ENCODE data around the gene RUNX2. TPM values are rescaled to one million over a fixed set of nuclear protein-coding genes. Genes with fewer than 3 reads are reported as not detected.

Gene RUNX2
- total and polyA plus RNA-seq, 8 donors, result 0.80 to 18.7 (median 2.7) TPM; not detected in 1

DNA sequence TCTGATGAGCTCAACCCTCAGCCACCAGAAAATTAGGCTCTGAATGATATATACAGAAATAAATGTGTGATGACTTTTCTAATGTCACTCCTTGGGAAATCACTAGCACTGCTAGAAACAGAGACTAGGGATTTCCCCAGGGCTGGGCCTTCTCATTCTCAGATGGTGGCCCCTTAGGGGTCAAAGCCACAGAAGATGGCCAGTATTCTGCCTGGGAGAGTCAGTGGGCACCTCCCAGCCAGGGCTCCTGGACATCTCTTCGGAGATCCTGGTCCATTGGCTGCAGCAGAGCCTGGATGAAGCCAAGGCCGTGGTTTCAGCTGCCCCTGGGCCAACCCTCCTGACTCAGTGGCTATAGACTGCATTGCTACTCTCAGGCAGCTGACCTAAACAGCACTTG lies 326.5 kb downstream of the RUNX2 start:
- DNase-seq, result no peak
- TF ChIP-seq EP300 (IDR thresholded peaks at IDR 0.05), result no peak
- TF ChIP-seq, protein P1, sequence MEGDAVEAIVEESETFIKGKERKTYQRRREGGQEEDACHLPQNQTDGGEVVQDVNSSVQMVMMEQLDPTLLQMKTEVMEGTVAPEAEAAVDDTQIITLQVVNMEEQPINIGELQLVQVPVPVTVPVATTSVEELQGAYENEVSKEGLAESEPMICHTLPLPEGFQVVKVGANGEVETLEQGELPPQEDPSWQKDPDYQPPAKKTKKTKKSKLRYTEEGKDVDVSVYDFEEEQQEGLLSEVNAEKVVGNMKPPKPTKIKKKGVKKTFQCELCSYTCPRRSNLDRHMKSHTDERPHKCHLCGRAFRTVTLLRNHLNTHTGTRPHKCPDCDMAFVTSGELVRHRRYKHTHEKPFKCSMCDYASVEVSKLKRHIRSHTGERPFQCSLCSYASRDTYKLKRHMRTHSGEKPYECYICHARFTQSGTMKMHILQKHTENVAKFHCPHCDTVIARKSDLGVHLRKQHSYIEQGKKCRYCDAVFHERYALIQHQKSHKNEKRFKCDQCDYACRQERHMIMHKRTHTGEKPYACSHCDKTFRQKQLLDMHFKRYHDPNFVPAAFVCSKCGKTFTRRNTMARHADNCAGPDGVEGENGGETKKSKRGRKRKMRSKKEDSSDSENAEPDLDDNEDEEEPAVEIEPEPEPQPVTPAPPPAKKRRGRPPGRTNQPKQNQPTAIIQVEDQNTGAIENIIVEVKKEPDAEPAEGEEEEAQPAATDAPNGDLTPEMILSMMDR (IDR thresholded peaks at IDR 0.05), result no peak
- TF ChIP-seq POLR2AphosphoS5 (IDR thresholded peaks at IDR 0.05), result no peak
- TF ChIP-seq POLR2A (IDR thresholded peaks at IDR 0.05), result no peak
- 77 to 94% (median 89%) methylated on average over 2 of the region's 2 CpGs for WGBS, 5 donors
- Histone ChIP-seq H3K4me1 (no peaks in the 10 kb centered on the region), H3K27me3 (no peaks in the 10 kb centered on the region), H3K27ac (no peak overlapping the region), H3K36me3 (no peaks in the 10 kb centered on the region), H3K4me3 (no peak overlapping the region), H3K9me3 (no peaks in the 10 kb centered on the region)
- intact Hi-C loops (cut with DNase I; ENCODE audit: low total_unique reads), result no loop called here

DNA sequence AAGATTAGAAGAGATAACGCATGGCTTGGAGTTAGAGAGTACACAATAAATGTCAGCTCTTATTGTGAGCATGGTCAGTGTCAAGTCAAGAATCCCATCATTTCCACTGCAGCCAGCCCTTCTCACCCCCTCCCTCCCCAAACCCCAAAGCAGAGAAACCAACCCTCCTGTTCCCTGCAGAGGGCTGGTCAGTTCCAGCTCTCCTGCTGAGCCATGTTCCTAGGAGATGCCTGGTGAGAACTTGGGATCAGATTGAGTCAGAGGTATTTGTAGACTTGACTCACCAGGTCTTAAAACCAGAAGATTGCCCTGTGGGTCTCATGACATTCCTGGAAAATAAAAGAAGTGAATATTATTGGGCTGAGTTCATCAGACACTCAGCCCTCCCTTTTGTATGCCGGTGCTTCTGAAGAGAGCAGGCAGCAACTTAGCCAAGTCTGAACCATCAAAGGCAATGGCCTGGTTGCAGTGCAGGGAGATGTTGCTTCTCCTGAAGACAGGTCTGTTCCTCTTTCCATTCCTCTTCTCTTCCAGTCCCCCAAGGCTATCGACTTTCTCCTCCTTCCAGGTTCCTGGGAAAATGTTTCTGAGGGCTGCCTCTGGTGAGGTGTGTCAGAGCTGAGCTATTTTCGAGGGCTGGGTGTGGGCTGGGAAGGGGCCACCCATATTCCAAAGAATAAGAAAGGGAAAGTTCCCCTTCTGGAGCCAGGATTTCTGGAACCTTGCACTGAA lies 327.8 kb downstream of the RUNX2 start:
- no peak overlapping the region for H3K4me3 ChIP-seq
- no peak overlapping the region for H3K27ac ChIP-seq
- DNase-seq, result no peak
- intact Hi-C loops (cut with DNase I; ENCODE audit: low total_unique reads), result no loop called here
- 79 to 90% (median 82%) methylated on average over 4 of the region's 4 CpGs for WGBS, 5 donors
- TF ChIP-seq EP300 (IDR thresholded peaks at IDR 0.05) (no peak), POLR2A (IDR thresholded peaks at IDR 0.05) (no peak), POLR2AphosphoS5 (IDR thresholded peaks at IDR 0.05) (no peak)
- TF ChIP-seq, protein P1 (IDR thresholded peaks at IDR 0.05), result no peak
- H3K27me3 ChIP-seq, result no peaks in the 10 kb centered on the region
- H3K4me1 ChIP-seq, result no peaks in the 10 kb centered on the region
- no peaks in the 10 kb centered on the region for H3K9me3 ChIP-seq
- no peaks in the 10 kb centered on the region for H3K36me3 ChIP-seq

DNA sequence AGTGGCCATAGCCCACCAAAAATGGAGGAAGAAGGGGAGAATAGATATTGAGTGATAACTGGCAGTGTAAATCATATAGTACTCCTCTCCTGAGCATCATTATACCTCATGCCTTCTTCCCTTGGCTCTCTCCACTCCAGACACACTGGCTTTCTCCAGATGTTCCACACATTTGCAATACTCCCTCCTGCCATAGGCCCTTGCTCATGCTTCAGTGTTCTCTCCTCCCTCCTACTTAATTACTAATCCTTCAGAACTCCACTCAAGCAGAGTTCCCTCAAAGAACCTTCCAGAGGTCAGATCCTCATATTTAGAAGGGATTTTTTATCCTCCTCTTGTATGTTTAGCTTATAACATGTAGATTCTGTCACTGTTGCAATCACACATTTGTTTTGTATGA lies 329.1 kb downstream of the RUNX2 start:
- intact Hi-C loops (cut with DNase I; ENCODE audit: low total_unique reads), result no loop called here
- H3K27ac ChIP-seq, result no peak overlapping the region
- TF ChIP-seq, protein P1 (IDR thresholded peaks at IDR 0.05), result no peak
- TF ChIP-seq POLR2A (IDR thresholded peaks at IDR 0.05), result no peak
- TF ChIP-seq POLR2AphosphoS5 (IDR thresholded peaks at IDR 0.05), result no peak
- TF ChIP-seq EP300 (IDR thresholded peaks at IDR 0.05), result no peak
- H3K9me3 ChIP-seq, result no peaks in the 10 kb centered on the region
- H3K4me3 ChIP-seq, result no peak overlapping the region
- no peak for DNase-seq
- H3K36me3 ChIP-seq, result no peaks in the 10 kb centered on the region
- peaks cover 0 to 9% (median 0%) of the 10 kb centered on the region in 3 donors for H3K27me3 ChIP-seq
- H3K4me1 ChIP-seq, result no peaks in the 10 kb centered on the region

DNA sequence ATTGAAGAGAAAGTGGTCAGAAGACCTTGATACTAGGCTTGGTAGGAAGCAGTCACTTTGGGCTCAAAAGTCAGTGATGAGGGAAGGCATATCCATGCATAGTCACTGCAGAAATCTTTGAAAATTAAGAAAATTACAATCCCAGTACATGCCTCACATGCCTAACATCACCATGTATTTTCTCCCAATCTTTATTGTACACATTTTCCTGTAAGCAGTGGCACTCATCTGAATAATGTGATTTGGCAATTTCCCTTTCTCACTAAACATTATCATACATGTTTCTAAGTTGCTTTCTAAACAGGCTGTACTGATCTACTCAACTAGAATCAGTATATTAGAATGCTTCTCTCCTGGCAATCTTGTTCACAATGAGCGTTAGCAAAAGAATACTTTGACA lies 330.3 kb downstream of the RUNX2 start:
- TF ChIP-seq EP300 (IDR thresholded peaks at IDR 0.05) (no peak), POLR2AphosphoS5 (IDR thresholded peaks at IDR 0.05) (no peak), POLR2A (IDR thresholded peaks at IDR 0.05) (no peak)
- TF ChIP-seq, protein P1 (IDR thresholded peaks at IDR 0.05), result no peak
- DNase-seq, result no peak
- Histone ChIP-seq H3K4me3 (no peak overlapping the region), H3K27ac (no peak overlapping the region), H3K4me1 (peaks cover 2 to 5% (median 5%) of the 10 kb centered on the region in 4 donors), H3K36me3 (no peaks in the 10 kb centered on the region), H3K27me3 (peaks cover 0 to 20% (median 7%) of the 10 kb centered on the region in 3 donors), H3K9me3 (no peaks in the 10 kb centered on the region)
- WGBS, 5 donors, result 90 to 100% (median 94%) methylated on average over 1 of the region's 1 CpG
- intact Hi-C loops (cut with DNase I; ENCODE audit: low total_unique reads), result no loop called here

All from stomach (tissue), 9 donors.